ENCODE data around the gene INMT.

INMT gene

DNA sequence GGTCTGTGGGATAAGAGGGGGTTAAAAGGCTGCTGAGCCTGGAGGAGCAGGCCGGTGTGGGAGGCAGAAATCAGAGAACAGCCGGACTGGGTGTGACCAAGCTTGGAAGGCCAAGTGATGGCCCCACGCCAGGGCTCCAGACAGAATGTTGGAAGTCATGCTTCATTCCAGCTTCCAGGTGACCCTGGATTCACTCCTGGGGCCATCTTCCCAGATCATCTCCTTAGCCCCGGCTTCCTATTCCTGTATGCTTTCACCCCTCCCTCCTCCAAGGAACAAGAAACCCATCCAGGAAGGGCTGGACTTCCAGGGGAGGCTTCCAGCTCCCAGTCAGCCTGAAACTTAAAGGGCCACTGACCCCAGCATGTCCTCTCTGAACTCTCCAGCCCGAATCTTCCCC lies 1.0 kb downstream of the INMT start:
- DNase-seq (ENCODE audit: low spot score), result no peak

DNA sequence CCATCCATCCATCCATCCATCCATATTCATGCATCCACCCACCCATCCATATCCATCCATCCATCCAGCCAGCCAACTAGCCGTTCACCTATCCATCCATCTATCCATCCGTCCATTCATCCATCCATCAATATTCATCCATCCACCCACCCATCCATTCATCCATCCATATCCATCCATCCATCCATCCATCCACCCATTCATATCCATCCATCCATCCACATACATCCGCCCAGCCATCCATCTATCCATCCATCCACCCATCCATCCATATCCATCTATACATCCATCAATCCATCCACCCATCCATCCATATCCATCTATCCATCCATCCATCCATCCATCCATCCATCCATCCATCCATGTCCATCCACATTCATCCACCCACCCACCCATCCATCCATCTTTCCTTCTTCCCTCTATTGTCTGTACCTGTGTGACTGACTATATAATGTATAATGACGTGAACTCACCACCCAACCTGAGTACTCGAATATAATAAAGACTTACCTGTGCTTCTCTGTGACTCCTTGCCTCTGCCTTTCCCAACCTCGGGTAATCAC lies 2.5 kb downstream of the INMT start:
- DNase-seq (ENCODE audit: low spot score), result no peak

- no peak for DNase-seq (ENCODE audit: low spot score)
Measured at GRCh38 chr7:30755384-30756154, 3.6 kb downstream of the INMT start.

DNA sequence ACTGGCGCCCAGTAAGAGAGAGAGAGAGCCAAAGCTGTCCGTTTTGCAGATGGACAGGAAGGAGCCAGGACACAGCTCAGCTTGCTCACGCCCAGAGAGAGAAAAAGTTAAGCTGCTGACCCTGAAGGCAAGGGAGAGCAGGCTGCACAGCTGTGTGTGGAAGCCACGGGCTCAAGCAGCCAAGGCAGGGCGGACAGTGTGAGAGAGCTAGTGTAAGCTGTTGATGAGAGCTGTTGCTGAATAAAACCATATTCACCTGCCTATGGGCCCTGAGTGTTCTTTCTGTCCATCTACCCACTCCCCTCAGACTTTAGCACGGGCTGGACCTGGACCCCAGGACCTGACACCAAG lies 5.4 kb downstream of the INMT start:
- DNase-seq (ENCODE audit: low spot score), result no peak

DNA sequence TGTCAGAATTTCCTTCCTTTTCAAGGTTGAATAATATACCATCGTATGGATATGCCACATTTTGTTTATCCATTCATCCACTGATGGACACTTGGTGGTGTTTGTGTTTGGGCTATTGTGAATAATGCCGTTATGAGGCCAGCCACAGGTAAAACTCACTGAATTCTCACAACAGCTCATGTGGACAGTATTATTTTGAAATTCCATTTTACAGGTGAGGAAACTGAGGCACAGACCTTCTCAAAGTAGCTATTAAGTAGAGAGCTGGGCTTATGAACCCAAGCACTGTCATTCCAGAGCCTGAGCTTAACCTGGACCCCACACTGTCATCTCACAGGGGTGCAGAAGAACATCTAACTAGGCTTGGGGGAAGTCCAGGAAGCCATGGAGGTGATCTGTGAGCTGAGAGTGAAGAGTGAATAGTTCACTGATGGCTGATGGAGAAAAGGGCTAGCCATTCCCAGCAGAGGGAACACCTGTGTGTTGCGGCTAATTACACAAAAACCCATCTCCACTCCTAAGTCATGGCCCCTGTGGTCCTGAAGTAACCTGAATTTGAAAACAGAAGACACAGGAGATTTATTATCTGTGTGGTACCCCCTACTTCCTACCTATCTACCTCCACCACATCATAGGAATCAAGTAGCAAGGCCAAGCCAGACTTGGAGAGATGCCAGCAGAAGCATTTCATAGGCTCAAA lies 8.7 kb downstream of the INMT start:
- no peak for DNase-seq (ENCODE audit: low spot score)

DNA sequence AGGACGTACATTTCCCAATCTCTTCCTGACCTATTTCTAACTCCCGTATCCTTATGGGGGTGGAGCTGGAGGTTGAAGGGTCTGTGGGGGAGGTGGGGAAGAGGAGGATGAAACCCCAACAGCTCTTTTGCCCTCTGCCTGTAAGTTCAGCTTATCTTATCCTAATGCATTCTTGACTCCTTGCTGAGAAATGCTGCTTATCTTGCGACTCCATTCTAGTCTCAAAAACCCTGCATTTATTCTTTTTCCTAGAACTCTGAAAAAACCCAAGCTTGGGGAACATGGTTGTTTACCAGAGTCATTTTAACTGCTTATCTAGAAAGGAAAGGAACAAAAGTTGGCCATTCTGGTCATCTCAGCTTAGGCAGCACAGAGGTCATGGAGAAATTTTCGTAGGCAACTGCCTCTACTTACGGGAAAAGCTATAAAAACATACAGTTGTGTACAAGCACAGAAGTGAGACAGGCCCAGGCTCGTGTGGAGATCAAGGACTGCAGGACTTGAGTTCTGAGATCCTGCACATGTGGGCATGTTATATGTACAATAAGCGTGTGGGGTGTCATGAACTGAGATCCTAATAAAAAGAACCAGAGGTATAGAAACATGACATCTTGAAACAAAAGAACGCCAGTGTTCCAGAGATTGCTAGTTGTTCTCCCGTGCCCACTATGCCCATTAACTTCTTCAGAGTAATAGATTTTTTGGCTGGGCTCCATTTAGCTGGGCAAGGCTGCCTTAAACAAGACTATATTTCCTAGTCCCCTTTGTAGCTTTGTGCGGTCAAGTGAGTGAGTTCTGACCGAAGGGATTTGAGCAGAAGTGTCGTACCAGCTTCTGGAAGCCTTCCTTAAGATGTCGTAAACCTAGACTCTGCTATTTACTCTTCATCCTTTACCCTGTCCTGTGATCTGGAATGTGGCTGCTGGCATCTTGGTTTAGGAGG lies 9.6 kb downstream of the INMT start:
- no peak for DNase-seq (ENCODE audit: low spot score)

- no peak for DNase-seq (ENCODE audit: low spot score)
Measured at GRCh38 chr7:30764030-30764975, 12.4 kb downstream of the INMT start.

DNA sequence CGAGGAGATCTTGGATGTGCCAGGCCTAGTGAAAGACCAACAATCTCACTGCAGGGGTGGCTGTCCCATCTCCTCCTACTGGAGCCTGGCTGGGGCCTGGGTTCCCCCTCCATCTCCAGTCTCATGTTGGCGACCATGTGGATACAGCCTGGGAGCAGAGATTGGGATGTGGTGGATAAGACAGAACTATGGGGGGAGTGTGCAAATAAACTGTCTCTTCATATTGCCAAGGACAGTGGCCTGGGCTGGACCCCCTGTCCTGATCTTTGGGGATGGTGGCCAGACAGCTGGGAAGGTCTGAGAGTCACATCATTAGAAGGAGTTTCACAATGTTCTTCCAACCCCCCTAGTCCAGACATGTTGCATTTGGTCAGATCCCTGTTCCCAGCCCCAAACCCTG lies 13.5 kb downstream of the INMT start:
- no peak for DNase-seq (ENCODE audit: low spot score)

DNA sequence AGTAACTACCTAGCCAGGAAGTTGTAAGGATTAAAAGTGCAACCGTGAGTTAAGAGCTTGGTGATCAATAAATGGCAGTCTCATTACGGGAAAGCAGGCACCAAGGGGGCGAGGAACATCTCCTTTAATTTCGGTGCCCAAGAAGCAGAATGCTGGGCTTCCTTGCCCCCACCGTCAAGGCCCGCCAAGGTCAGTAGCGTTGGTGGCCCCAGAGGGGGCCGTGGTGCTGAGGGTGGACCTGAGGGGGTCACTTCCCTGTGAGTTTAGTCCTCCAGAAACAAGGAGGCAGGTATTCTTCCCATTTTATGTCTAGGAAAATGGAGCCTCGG lies 18.9 kb downstream of the INMT start:
- no peak for DNase-seq (ENCODE audit: low spot score)

DNA sequence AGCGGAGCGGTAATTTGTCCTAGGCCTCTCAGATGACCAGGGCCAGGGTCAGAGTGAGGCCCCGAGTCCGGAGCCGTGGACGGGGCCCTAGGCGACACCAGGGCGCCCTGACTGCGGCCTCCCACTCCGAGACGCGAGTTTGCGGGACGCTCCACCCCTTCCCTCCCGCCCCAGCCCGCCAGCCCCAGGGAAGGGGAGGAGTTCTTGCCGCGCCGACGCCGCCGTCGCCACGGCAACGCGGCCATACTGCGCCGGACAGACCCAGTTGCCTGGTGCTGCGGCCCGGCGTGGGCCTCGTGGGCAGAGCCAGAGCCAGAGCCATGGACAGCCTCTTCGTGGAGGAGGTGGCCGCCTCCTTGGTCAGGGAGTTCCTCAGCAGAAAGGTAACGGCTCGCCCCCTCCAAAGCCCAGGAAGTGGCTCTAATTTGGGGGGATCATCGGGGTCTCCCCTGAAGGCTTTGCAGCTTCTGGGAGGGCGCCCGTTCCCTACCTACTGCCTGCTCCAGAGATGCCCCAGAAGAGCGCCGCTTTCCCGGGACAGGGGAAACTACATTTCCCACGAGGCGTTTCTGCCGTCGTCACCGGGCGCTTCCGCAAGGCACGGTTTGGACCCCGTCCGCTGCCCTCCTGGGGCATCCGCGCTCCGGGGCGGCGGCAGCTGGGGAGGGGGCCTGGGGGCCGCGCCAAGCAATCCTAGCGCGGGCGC lies 19.4 kb downstream of the INMT start, which contains the start of gene MINDY4:
MINDY4 (plus strand) TSS at position 244 of the 706 bp plus-strand sequence; CDS start at position 321, 77 bp downstream.
- DNase-seq (ENCODE audit: low spot score), result peak; percentile 81

- DNase-seq (ENCODE audit: low spot score), result no peak
Measured at GRCh38 chr7:30771880-30772425, 20.0 kb downstream of the INMT start.

DNA sequence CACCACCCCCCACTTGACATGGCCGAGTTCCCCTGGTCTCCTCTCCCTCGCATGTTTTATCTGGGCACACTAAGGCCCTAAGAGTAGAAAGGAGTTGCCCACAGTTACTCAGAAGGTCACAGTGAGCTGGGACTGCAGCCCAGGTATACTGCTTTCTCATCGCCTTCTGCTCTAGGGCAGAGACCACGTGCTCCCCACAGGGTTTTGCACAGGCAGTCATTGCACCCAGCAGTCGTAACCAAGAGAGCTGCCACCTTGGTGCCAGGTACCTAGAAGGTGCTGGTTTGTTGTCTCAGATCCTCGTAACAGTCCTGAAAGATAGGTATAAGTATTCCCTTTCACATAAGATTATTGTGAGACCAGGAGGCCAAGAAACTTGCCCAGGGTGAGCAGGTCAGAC lies 21.0 kb downstream of the INMT start:
- DNase-seq (ENCODE audit: low spot score), result no peak

- no peak for DNase-seq (ENCODE audit: low spot score)
Measured at GRCh38 chr7:30775992-30776391, 24.1 kb downstream of the INMT start.

DNA sequence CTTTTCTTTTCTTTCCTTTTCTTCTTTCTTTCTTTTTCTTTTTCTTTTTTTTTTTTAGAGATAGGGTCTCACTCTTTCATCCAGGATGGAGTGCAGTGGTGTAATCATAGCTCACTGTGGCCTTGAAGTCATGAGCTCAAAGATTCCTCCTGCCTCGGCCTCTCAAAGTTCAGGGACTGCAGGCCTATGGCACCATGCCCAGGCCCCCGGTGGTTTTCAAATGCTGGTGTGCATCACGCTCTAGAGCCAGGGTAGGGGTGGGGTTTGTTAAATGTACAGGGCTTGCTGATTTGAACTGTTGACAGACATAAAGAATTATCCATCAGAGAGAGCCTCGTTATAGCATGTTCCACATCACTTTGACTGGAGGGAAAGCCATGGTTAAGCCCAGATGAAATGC lies 25.0 kb downstream of the INMT start:
- no peak for DNase-seq (ENCODE audit: low spot score)

DNA sequence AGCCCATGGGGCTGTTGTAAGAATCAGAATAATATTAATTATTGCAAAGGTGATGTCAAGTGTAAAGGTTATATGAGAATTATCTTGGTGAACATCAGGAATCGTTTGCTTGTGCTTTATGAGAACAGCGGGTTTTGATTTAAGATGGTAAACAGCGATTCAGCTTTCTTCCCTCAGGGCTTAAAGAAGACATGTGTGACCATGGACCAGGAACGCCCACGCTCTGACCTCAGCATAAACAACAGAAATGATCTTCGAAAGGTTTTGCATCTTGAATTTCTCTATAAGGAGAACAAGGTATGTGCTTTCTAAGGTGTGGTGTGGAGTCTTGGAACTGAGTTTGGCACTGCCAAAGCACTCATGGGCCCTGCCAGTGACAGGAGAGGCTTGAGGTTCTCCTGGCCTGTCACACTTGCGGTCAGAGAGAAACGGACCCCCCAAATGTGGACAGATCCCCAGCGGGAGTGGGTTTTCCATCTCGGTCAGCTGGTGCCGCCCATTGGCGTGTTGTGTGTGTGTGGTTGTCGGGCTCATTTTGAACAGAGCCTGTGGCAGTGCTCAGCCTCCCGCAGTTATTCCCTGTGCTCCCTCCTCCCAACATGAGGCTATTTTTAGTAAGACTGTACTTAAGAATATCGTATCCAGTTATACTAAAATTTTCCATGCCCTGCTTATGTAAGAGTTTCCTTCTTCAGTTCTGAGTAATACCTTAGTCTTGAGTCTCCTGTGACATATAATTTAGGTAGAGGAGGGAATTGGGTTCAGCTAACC lies 26.5 kb downstream of the INMT start:
- no peak for DNase-seq (ENCODE audit: low spot score)

GRCh38 chr7:30779574-30779973 lies 27.6 kb downstream of the INMT start:
- DNase-seq (ENCODE audit: low spot score), result no peak

- DNase-seq (ENCODE audit: low spot score), result no peak
Measured at GRCh38 chr7:30780941-30781340, 29.0 kb downstream of the INMT start.

DNA sequence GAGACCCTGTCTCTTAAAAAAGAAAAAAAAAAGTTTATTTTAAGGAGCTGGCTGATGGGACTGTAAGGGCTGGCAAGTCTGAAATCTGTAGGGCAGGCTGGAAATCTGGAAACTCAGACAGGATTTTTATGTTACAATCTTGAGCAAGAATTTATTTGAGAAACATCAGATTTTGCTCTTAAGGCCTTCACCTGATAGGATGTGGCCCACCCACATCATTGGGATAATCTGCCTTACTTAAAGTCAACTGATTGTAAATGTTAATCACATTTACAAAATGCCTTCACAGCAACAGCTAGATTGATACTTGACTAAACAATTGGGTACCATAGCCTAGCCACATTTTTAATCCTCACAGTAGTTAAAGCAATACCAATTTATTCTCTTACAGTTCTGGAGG lies 30.8 kb downstream of the INMT start:
- DNase-seq (ENCODE audit: low spot score), result no peak

GRCh38 chr7:30785786-30786185 lies 33.9 kb downstream of the INMT start:
- DNase-seq (ENCODE audit: low spot score), result no peak

DNA sequence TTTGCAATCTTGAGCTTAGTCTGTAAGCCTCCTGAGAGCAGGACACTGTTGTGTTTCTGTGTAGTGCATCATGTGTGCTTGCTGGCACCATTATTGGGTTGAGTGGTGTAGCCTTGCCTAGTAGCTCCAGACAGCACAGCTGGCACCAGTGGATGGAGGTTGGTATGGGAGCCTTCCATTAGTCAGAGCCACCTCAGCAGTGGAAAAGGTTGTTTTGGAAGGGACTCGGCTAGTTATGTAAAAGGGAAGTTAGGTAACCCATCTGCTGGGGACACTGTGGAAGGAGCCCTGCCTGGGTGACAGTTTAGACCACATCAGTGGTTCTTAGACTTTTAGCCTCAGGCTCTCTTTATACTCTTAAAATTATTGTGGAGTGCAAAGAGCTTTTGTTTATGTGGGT lies 35.6 kb downstream of the INMT start:
- DNase-seq (ENCODE audit: low spot score), result no peak
